ELF-1 (cell line): ENCODE measurements around the gene SLN.
"Not testable (repeated sequence)": the region's sequence is repeated elsewhere in the genome, so short reads cannot be mapped to it uniquely, and the experiment has no call there.

Source experiments
- DNase-seq: peaks from one replicate; pipeline ENCODE4 v3.0.0-alpha.2; 2016; ENCODE audit warnings: low read depth, low spot score

The SLN gene

DNA sequence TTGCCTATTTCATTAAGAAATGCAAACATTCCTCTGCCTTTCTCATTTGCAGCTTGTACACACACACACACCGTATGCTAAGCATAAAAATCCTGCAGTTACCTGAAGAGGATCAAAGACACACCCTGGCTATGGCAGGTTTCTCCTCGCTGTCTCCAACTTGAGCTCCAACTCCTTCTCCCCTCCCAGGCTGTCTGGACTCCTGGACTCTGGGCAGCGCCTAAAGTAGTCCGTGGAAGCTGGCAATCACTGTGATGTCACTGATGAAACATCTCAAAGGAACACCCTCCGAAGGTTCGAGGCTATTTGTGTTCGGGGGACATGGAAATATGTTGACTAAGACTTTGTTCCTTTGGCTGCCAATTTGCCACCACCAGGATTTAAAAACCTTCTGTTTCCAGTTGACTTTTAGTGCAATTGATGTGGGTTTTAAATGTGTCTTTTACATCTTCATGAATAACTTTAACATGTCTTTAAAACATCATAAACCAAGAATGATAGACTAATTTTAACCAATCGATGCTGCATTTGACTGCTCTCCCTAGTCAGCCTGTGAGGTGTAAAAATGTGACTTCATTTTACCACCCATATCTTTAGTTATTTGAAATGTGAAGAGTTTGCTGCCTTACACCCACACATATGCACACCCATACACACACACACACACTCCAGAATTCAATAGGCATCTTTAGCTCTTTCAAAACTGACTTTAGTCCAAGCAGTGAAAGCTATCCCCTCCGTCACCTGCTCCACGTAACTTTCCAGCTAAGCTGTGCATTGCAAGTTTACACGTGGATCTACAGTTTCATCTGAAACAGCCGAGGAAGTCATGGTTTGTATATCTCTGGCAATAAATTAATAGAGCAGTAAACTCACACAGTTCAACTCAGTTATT, at the start of gene SLN:
SLN (minus strand) TSS at position 196 of the 895 bp plus-strand sequence.
- DNase-seq, result no peak

- not testable (repeated sequence) for DNase-seq
Measured at GRCh38 chr11:107758719-107759355, 47.0 kb upstream of the SLN start.

DNA sequence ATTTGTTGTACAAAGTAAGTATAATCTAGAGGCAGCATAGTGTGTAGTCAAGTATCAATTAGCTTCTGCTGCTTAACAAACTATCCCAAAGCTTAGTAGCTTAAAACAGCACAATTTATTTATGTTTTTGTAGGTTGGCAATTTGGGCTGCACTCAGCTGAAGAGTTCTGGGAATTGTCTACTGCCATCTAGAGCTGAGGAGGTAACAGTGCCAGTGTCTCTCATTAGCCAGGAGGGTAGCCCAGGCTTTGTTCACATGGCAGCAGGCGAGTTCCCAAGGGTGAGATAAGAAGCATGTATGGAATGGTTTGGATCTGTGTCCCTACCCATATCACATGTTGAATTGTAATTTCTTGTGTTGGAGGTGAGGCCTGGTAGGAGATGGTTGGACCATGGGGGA, 45.8 kb upstream of the SLN start:
- DNase-seq, result no peak

DNA sequence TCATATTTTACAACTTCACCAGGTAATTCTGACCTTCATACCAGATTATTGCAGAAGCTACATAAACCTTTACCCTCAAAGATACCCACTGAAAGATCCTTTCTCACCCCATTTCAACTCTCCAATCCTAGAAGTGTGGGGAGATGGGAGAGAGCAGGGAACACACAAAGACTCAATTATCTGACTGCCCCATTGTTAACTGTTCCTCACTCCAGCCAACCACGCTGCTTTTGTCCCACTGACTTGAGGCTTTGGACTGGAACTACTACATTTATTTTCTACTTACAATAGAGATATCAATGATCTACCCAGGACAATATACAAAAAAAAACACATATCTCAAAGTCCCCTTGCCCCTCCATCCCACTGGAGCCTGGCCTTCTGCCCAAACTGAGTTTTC, 44.7 kb upstream of the SLN start:
- DNase-seq, result no peak

GRCh38 chr11:107752949-107753822, 41.3 kb upstream of the SLN start:
- no peak for DNase-seq

DNA sequence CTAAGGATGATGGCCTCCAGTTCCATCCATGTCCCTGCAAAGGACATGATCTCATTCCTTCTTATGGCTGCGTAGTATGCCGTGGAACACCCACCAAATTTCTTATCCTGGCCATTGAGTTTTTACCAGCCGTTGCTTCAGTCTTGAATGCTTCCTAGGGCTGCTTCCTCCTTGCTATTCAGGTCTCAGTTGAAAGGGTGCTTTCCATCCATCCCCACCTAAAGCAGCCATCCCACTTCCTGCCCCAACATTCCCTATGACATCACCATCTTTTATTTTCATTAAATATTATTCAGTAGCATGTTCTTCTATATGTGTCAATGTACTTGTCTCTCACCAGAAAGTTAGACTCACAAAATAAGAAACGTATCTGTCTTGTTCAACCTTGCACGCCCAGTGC, 40.7 kb upstream of the SLN start:
- DNase-seq, result no peak

GRCh38 chr11:107751082-107751481, 39.2 kb upstream of the SLN start:
- DNase-seq, result no peak

DNA sequence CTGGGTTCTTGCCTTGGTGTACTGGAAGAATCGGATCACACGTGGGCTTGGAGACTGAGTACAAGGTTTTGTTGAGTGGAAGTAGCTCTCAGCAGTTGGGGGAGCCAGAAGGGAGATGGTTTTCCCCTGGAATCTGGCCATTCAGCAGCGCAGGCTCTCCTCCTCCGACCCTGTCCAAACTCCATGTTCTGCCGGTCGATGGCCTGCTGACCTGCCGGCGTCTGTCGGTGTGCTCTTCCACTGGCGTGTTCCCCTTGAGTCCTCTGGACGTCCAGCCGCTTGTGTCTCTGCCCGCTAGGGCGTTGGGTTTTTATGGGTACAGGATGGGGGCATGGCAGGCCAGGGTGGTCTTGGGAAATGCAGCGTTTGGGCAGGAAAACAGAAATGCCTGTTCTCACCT, 38.5 kb upstream of the SLN start:
- DNase-seq, result no peak

DNA sequence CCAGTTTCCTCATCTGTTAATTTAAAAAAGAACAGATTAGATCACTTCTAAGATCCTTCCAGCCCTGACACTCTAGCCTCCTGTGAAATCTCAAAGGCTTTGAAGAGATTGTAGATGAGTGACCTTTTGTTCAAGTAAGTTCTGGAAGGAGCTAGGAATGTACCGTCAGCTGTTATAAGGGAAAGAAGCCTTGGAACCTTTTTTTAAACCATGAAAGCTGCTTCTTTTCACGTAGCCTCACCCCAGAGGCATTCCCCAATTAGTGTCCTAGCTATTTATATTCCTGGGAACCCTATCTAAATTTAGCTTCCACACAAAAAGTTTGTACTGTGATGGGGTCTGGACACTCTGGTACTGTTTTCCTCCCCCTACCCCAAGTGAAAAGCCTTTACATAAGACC, 35.8 kb upstream of the SLN start:
- DNase-seq, result no peak

DNA sequence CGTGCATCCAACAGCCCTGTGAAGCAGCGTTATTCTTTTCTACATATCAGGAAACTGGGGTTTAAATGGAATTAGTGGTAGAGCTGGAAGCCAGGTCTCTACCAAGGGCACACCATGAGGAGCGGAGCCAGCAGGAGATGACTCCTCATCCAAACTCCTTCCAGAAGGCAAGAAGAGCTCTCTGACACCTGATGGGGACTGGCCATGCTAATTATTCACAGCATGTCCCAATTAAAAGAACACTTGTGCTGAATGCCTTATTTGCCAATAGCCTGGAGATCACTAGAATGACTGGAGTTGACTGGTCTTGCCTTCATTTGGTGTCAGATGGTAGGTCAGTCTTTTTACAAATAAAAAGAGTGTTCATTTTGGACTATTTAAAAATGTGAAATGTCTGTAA, 32.9 kb upstream of the SLN start:
- DNase-seq, result no peak

- no peak for DNase-seq
Measured at GRCh38 chr11:107743191-107743590, 31.3 kb upstream of the SLN start.

DNA sequence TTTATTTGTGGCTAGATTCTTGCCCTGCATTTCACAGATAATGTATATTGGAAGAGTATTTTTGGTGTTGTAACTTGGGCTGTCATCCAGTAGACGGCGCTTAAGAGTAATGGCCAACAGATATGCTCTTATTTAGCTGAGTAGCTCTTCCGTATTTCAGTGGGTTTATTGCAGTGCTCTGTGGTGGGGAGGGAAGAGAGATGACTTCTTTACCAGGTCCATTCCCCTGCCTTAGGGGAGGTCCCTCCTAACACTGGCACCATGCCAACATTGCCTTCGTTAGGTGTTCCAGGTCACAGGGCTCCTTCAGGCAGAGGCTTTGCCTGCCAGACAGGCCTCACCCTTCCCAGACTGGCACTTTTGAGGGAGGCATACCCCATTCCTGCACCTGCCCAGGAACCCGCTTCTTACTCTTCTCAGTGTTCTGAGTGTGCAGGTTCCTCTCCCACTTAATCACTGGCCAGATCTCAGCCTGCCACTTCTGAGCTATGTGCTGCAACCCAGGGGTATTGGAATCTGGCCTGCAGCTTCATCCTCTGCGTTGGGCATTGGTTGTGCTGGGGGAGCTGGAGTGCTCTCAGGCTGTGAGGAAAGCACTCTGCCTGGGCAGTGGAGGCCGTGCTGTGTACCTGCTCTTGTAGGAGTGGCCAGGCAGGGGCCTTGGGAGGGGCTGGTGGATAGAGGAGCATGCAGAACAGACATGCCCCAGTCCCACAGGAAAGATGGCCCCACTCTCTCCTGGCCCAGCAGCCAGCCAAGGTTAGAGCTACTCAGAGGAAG, 29.4 kb upstream of the SLN start:
- DNase-seq, result peak; percentile 38

DNA sequence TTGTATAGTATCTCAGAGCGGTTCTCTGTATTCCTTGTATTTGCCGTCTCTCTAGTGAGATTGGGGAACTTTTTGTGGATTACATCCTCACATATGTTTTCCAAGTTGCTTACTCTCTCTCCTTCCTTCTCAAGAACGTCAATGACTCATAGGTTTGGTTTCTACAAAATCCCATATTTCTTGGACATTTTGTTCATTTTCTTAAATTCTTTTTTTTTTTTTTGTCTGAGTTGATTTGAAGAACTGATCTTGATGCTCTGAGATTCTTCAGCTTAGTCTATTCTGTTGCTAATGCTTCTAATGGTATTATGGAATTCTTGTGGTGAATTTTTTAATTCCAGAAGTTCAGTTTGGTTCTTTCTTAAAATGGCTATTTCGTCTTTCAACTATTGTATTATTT, 28.4 kb upstream of the SLN start:
- DNase-seq, result no peak

GRCh38 chr11:107736546-107736945, 24.7 kb upstream of the SLN start:
- no peak for DNase-seq

GRCh38 chr11:107733518-107733917, 21.7 kb upstream of the SLN start:
- no peak for DNase-seq

DNA sequence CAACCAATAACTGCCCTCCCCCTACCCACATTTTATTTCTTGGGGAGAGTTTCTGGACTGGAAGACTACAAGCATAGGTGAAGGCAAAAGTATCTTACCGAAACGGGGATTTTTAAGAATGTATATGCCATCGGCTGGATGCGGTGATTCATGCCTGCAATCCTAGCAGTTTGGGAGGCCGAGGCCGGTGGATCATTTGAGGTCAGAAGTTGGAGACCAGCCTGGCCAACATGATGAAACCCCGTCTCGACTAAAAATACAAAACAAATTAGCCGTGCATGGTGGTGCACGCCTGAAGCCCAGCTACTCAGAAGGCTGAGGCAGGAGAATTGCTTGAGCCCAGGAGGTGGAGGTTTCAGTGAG, 20.8 kb upstream of the SLN start:
- DNase-seq, result no peak

GRCh38 chr11:107731941-107732688, 20.3 kb upstream of the SLN start:
- DNase-seq, result no peak

DNA sequence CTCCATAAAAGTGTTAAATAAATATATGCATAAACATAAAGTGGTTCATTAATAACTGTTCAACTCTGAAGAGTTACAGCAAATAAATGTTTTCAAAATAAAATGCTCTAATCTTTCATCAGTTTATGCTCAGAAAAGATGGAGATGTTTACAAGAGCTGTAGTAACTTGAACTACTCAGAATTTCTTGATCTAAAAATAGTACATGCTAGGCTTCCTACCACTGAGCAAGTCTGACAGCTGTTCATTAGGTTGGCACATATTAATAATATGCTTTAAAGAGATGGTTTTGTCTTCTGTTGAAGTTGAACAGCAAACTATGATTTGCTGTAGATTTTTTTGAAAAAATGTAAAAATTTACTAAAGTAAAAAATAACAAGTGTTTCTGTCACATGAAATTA, 10.8 kb upstream of the SLN start:
- DNase-seq, result no peak

DNA sequence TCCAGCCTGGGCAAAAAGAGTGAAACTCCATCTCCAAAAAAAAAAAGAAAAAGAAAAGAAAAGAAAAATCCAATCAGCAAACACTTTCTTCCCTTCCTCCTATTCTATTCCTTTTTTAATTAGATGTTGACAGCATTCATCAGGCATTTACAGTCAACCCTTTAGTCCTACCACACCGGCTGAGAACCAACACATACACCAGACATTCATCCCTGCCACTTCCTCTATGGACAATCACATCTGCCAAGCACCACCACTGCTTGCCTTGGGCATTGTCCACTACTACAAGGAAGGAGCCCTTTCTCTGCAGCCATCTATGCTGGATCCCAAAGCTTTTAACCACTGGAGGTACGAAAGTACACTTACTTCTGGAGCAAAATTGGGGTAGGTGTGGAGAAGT, 9.4 kb upstream of the SLN start:
- no peak for DNase-seq

DNA sequence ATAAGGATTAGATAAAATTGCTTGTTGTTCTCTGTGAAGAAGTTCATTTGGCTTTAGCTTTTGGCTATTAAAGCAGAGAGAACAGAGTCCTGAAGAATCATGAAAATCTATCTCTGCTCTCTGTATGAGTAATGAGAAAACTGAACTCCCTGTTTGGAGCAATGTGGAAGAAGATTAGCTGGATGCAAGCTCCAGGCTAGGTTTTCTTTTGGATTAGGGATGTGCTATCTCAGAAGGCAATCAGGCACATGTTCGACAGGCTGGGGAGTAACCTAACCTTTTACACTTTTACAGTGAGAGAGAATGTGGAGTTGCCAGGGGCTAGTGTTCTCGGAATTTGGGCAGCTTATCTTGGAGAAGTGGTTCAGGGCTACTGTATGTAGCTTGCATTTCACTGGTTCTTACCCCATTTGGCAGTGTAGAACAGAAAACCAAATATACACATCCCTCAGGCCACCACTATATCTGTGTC, 8.5 kb upstream of the SLN start:
- DNase-seq, result peak; percentile 74
